ENCODE data around the gene DNAH8. TPM values are rescaled to one million over a fixed set of nuclear protein-coding genes. Genes with fewer than 3 reads are reported as not detected.

The DNAH8 gene
- polyA plus RNA-seq, 1 of the 3 experiments (the other 2 are of a cell fraction): not detected

- no peak overlapping the region for H2AFZ ChIP-seq (ENCODE audit: low read depth)
- ChIA-PET POLR2A (no interaction called here), CTCF (interaction anchor here (0.7 to 1.4 kb wide), 4 partner anchors 9 to 103 kb away, joined by 3 to 5 read pairs (median 3); no protein-coding TSS in a partner anchor)
- H3K9me3 ChIP-seq: no peaks in the 10 kb centered on the region
- no peak overlapping the region for H3K4me2 ChIP-seq
- H3F3A ChIP-seq (replicated peaks; ENCODE audit: insufficient read depth): peaks cover 17% of the 10 kb centered on the region
- no peaks in the 10 kb centered on the region for H3K9me2 ChIP-seq
- no peak overlapping the region for H3K9ac ChIP-seq
- H3K27ac ChIP-seq (ENCODE audit: low read depth in 2 of 2, low read length in 1 of 2): no peak overlapping the region
- 83% methylated on average over 9 of the region's 9 CpGs for WGBS (ENCODE audit: low lambda C conversion rate)
- H3K4me3 ChIP-seq (ENCODE audit: low read depth in 2 of 2, low read length in 1 of 2): no peak overlapping the region
- no peaks in the 10 kb centered on the region for H3K4me1 ChIP-seq (ENCODE audit: control insufficient read depth in 1 of 2, insufficient read depth in 2 of 2, low read depth in 1 of 2, low read length in 1 of 2)
- peaks cover 27 to 35% of the 10 kb centered on the region in 2 experiments for H3K36me3 ChIP-seq (replicated peaks in 1 of 2; ENCODE audit: control insufficient read depth in 1 of 2, insufficient read depth in 2 of 2, low read length in 1 of 2)
- no peaks in the 10 kb centered on the region for H4K20me1 ChIP-seq (ENCODE audit: insufficient read depth)
- no peak for DNase-seq
- TF ChIP-seq CHD2 (IDR thresholded peaks at IDR 0.05; ENCODE audit: low read length, partially characterized antibody) (no peak), REST (IDR thresholded peaks at IDR 0.05; ENCODE audit: low read depth, low read length) (no peak), SMC3 (IDR thresholded peaks at IDR 0.05; ENCODE audit: low read depth, low read length) (no peak), EP300 (IDR thresholded peaks at IDR 0.05; ENCODE audit: borderline replicate concordance in 1 of 2, low read depth in 1 of 2, low read length in 1 of 2) (no peak), NRF1 (IDR thresholded peaks at IDR 0.05; ENCODE audit: low read depth, low read length) (no peak), MAX (IDR thresholded peaks at IDR 0.05; ENCODE audit: low read depth) (no peak), POLR2AphosphoS5 (IDR thresholded peaks at IDR 0.05; ENCODE audit: low read depth, low read length) (no peak), MXI1 (IDR thresholded peaks at IDR 0.05; ENCODE audit: low read depth, low read length) (no peak), CTCF (IDR thresholded peaks at IDR 0.05) (no peak), ELF1 (IDR thresholded peaks at IDR 0.05) (no peak), FOXJ3 (CRISPR knock-in tag; IDR thresholded peaks at IDR 0.05) (no peak)
- no peaks in the 10 kb centered on the region for H3K79me2 ChIP-seq (ENCODE audit: insufficient read depth)
- H3K27me3 ChIP-seq (ENCODE audit: insufficient read depth): no peaks in the 10 kb centered on the region
Measured at GRCh38 chr6:38673397-38674165, 41.5 kb upstream of the DNAH8 start.
